HepG2 (cell line): ENCODE measurements around the gene GPATCH2. TPM values are rescaled to one million over a fixed set of nuclear protein-coding genes. Genes with fewer than 3 reads are reported as not detected.

Experiments
- AHR ChIP-seq: IDR thresholded peaks from 2 replicates; pipeline ENCODE4 v1.6.1; 2018; ENCODE audit warnings: missing genetic modification reagents, missing compliant biosample characterization
- ATF7-NPFF ChIP-seq: sonication (generic); formaldehyde crosslinking; IDR thresholded peaks from 2 replicates; pipeline ENCODE4 v1.8.1; 2023; ENCODE audit warnings: mild to moderate bottlenecking, low read depth, missing genetic modification reagents, moderate library complexity
- FOSL1 ChIP-seq: sonication (generic); formaldehyde crosslinking; IDR thresholded peaks from 2 replicates; pipeline ENCODE4 v1.9.0; 2021; ENCODE audit warnings: missing genetic modification reagents, borderline replicate concordance
- FOXK2 ChIP-seq: fragments of 450-650 bp; IDR thresholded peaks from 2 replicates; pipeline ENCODE4 v1.6.1; 2016
- FOXO1 ChIP-seq: sonication (generic); formaldehyde crosslinking; IDR thresholded peaks from 2 replicates; pipeline ENCODE4 v1.4.0; 2020; ENCODE audit warnings: missing genetic modification reagents
- MAFF ChIP-seq: IDR thresholded peaks from 2 replicates; pipeline ENCODE4 v1.6.1; 2011; ENCODE audit warnings: low read depth, low read length, improper control_type of control experiment
- MED1 ChIP-seq: sonication (generic); formaldehyde crosslinking; IDR thresholded peaks from 2 replicates; pipeline ENCODE4 v1.4.0; 2020; ENCODE audit warnings: missing genetic modification reagents
- NRL ChIP-seq: sonication (generic); formaldehyde crosslinking; IDR thresholded peaks from 2 replicates; pipeline ENCODE4 v1.5.0; 2020; ENCODE audit warnings: missing genetic modification reagents, mild to moderate bottlenecking, moderate library complexity, borderline replicate concordance
- POGZ ChIP-seq: sonication (generic); formaldehyde crosslinking; IDR thresholded peaks from 2 replicates; pipeline ENCODE4 v1.4.0; 2020; ENCODE audit warnings: mild to moderate bottlenecking, missing genetic modification reagents
- POLR2A ChIP-seq, 2 experiments: IDR thresholded peaks; 2 replicates each; pipeline ENCODE4 v1.6.1; 2011; ENCODE audit warnings: low read depth in 2 of 2, low read length in 2 of 2, mild to moderate bottlenecking in 1 of 2, moderate library complexity in 1 of 2; ENCODE audit not compliant: insufficient read depth in 1 of 2
- RFXAP ChIP-seq: sonication (generic); formaldehyde crosslinking; IDR thresholded peaks from 2 replicates; pipeline ENCODE4 v1.4.0; 2020; ENCODE audit warnings: missing genetic modification reagents, borderline replicate concordance
- SATB2 ChIP-seq: sonication (generic); formaldehyde crosslinking; IDR thresholded peaks from 2 replicates; pipeline ENCODE4 v1.5.0; 2020; ENCODE audit warnings: missing genetic modification reagents
- YEATS2 ChIP-seq: sonication (generic); formaldehyde crosslinking; IDR thresholded peaks from 2 replicates; pipeline ENCODE4 v1.4.0; 2020; ENCODE audit warnings: missing genetic modification reagents, borderline replicate concordance
- ZFP36 ChIP-seq: fragments of 150-350 bp; IDR thresholded peaks from 2 replicates; pipeline ENCODE4 v1.6.1; 2018; ENCODE audit warnings: borderline replicate concordance, low read length, low read depth; ENCODE audit not compliant: partially characterized antibody
- ZNF230 ChIP-seq: sonication (generic); formaldehyde crosslinking; IDR thresholded peaks from 2 replicates; pipeline ENCODE4 v1.4.0; 2020; ENCODE audit warnings: mild to moderate bottlenecking, missing genetic modification reagents
- ZNF263 ChIP-seq: sonication (generic); formaldehyde crosslinking; IDR thresholded peaks from 2 replicates; pipeline ENCODE4 v1.4.0; 2020; ENCODE audit warnings: missing genetic modification reagents
- ZNF333 ChIP-seq: sonication (generic); formaldehyde crosslinking; IDR thresholded peaks from 2 replicates; pipeline ENCODE4 v1.4.0; 2020; ENCODE audit warnings: mild to moderate bottlenecking, missing genetic modification reagents, borderline replicate concordance
- ZNF557 ChIP-seq: sonication (generic); formaldehyde crosslinking; IDR thresholded peaks from 2 replicates; pipeline ENCODE4 v1.4.0; 2020; ENCODE audit warnings: missing genetic modification reagents
- ZNF678 ChIP-seq: sonication (generic); formaldehyde crosslinking; IDR thresholded peaks from 2 replicates; pipeline ENCODE4 v1.4.0; 2020; ENCODE audit warnings: mild to moderate bottlenecking, missing genetic modification reagents
- ZNF772 ChIP-seq: sonication (generic); formaldehyde crosslinking; IDR thresholded peaks from 2 replicates; pipeline ENCODE4 v1.5.0; 2020; ENCODE audit warnings: mild to moderate bottlenecking, missing genetic modification reagents
- ZNF781 ChIP-seq: sonication (generic); formaldehyde crosslinking; IDR thresholded peaks from 2 replicates; pipeline ENCODE4 v1.5.1; 2020; ENCODE audit warnings: borderline replicate concordance, mild to moderate bottlenecking, missing genetic modification reagents; ENCODE audit errors: not compliant biosample characterization
- ZSCAN9 ChIP-seq: IDR thresholded peaks from 2 replicates; pipeline ENCODE4 v1.6.1; 2016; ENCODE audit warnings: borderline replicate concordance
- polyA plus RNA-seq, 8 experiments: library from polyadenylated mRNA; depleted of rRNA in 3 of 8; stranded (reverse) in 7 of 8; unstranded in 1 of 8; fragments of >200 nt; fragmentation: Illumina TruSeq in 4 of 8; extraction: Trizol in 4 of 8; gene quantifications; 2 replicates each; pipeline versions ENCODE4 v1.2.1 to v1.2.3, GENCODE V29; 2011 to 2016; ENCODE audit warnings: low read depth in 4 of 8, missing spikeins in 1 of 8, mixed read lengths in 1 of 8; ENCODE audit not compliant: insufficient read depth in 1 of 8
- total RNA-seq, 5 experiments: library from RNA; depleted of rRNA; stranded (reverse); fragments of >200 nt; fragmentation: Illumina TruSeq; extraction: Trizol; gene quantifications; 2 replicates each; pipeline ENCODE4 v1.2.3, GENCODE V29; 2016; ENCODE audit warnings: low read depth in 1 of 5
- TF ChIP-seq, protein P1 (sequence below): sonication (generic); formaldehyde crosslinking; IDR thresholded peaks from 2 replicates; pipeline ENCODE4 v1.5.1; 2020; ENCODE audit warnings: missing genetic modification reagents, mild to moderate bottlenecking, borderline replicate concordance
- TF ChIP-seq, protein P2 (sequence below): IDR thresholded peaks from 2 replicates; pipeline ENCODE4 v1.6.1; 2016; ENCODE audit warnings: missing compliant biosample characterization, missing genetic modification reagents, borderline replicate concordance
- TF ChIP-seq, protein P3 (sequence below): sonication (generic); formaldehyde crosslinking; IDR thresholded peaks from 2 replicates; pipeline ENCODE4 v1.8.1; 2023; ENCODE audit warnings: missing genetic modification reagents, mild to moderate bottlenecking, borderline replicate concordance
- TF ChIP-seq, protein P4 (sequence below): IDR thresholded peaks from 2 replicates; pipeline ENCODE4 v1.6.1; 2016; ENCODE audit warnings: low read depth, borderline replicate concordance
- TF ChIP-seq, protein P5 (sequence below): sonication (generic); formaldehyde crosslinking; IDR thresholded peaks from 2 replicates; pipeline ENCODE4 v1.4.0; 2020; ENCODE audit warnings: missing genetic modification reagents; ENCODE audit errors: not compliant biosample characterization

Gene GPATCH2
- total and polyA plus RNA-seq, 2 of the 13 experiments (the other 11 are each of a cell fraction or from before 2014, with no cell fraction given) = 3.5 to 15.7 TPM

DNA sequence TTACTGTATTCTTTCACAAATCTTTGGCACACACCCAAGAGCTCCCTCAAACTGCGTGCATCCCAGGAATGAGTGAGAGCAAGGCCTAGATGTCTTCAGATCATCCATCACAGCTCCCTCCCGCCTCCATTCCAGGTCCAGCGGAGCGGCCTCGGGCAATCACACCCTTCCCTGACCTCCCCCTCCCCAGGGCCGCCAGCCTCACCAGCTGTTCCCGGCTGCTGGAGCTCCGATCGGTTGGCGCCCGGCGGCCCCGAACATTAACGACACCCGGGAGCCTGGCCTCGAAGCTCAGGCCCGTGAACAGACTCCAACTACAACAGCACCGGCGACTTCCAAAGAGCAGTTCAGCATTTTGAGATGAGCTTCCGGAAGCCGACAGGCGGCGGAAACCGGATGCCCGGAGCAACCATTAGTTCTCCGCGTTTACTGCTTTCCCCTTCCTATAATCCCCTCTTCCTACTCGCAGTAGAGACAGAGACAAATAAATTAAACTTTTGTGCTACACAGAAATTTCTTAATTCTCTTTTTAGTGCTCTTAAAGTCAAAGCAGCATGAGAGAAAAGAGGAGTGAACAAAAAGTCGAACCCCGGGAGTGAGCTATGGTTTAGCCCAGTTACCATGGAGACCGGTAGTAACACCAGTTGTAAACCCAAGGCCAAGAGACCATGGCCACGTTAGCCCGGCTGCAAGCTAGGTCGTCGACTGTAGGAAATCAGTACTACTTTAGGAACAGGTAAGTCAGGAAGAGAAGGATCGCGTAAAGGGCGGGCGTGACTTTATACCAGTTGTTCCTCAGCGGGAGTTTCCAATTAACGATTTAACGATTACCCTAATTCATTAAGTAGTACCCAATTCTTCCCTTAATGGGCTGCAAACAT, at the start of gene GPATCH2, which contains the start of gene SPATA17 (continued):
- TF ChIP-seq, protein P1, sequence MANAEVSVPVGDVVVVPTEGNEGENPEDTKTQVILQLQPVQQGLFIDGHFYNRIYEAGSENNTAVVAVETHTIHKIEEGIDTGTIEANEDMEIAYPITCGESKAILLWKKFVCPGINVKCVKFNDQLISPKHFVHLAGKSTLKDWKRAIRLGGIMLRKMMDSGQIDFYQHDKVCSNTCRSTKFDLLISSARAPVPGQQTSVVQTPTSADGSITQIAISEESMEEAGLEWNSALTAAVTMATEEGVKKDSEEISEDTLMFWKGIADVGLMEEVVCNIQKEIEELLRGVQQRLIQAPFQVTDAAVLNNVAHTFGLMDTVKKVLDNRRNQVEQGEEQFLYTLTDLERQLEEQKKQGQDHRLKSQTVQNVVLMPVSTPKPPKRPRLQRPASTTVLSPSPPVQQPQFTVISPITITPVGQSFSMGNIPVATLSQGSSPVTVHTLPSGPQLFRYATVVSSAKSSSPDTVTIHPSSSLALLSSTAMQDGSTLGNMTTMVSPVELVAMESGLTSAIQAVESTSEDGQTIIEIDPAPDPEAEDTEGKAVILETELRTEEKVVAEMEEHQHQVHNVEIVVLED (CRISPR knock-in tag) = no peak
- TF ChIP-seq, protein P2, sequence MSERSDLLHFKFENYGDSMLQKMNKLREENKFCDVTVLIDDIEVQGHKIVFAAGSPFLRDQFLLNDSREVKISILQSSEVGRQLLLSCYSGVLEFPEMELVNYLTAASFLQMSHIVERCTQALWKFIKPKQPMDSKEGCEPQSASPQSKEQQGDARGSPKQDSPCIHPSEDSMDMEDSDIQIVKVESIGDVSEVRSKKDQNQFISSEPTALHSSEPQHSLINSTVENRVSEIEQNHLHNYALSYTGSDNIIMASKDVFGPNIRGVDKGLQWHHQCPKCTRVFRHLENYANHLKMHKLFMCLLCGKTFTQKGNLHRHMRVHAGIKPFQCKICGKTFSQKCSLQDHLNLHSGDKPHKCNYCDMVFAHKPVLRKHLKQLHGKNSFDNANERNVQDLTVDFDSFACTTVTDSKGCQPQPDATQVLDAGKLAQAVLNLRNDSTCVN = no peak
- peak; percentile 55; the same call in 1 of the 2 replicates for TF ChIP-seq FOXO1
- 0 out of 2 replicates have a peak, but pooled peaks have one; percentile 74 for TF ChIP-seq ZNF557 (CRISPR knock-in tag)
- TF ChIP-seq ZNF772 (CRISPR knock-in tag) = no peak
- peak; percentile 89 for TF ChIP-seq YEATS2 (CRISPR knock-in tag)
- TF ChIP-seq ZFP36 = peak; percentile 71
- TF ChIP-seq MAFF = peak; percentile 8; the same call in 1 of the 2 replicates
- TF ChIP-seq ZNF230 (CRISPR knock-in tag) = peak; percentile 74; the same call in 1 of the 2 replicates
- TF ChIP-seq, protein P3, sequence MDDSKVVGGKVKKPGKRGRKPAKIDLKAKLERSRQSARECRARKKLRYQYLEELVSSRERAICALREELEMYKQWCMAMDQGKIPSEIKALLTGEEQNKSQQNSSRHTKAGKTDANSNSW (CRISPR knock-in tag) = no peak
- TF ChIP-seq ZNF333 (CRISPR knock-in tag) = no peak; the same call in 1 of the 2 replicates
- TF ChIP-seq AHR (CRISPR knock-in tag) = peak; percentile 71; the same call in 1 of the 2 replicates
- no peak for TF ChIP-seq ATF7-NPFF (CRISPR knock-in tag)
- TF ChIP-seq ZNF678 (CRISPR knock-in tag) = no peak
- no peak for TF ChIP-seq RFXAP (CRISPR knock-in tag)
- TF ChIP-seq POLR2A (IDR thresholded peaks at IDR 0.05; ENCODE audit: insufficient read depth in 1 of 2, low read depth in 2 of 2, low read length in 2 of 2) = peak; percentile 68 to 82
- TF ChIP-seq ZNF781 (CRISPR knock-in tag) = peak; percentile 51
- peak; percentile 50; the same call in 1 of the 2 replicates for TF ChIP-seq NRL (CRISPR knock-in tag)
- TF ChIP-seq FOXK2 = peak; percentile 98
- TF ChIP-seq ZNF263 (CRISPR knock-in tag) = peak; percentile 44; the same call in 1 of the 2 replicates
- TF ChIP-seq SATB2 = no peak
- no peak; the same call in 1 of the 2 replicates for TF ChIP-seq ZSCAN9 (CRISPR knock-in tag)
- TF ChIP-seq, protein P4, sequence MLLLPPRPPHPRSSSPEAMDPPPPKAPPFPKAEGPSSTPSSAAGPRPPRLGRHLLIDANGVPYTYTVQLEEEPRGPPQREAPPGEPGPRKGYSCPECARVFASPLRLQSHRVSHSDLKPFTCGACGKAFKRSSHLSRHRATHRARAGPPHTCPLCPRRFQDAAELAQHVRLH (CRISPR knock-in tag) = peak; percentile 29; the same call in 1 of the 2 replicates
- TF ChIP-seq, protein P5, sequence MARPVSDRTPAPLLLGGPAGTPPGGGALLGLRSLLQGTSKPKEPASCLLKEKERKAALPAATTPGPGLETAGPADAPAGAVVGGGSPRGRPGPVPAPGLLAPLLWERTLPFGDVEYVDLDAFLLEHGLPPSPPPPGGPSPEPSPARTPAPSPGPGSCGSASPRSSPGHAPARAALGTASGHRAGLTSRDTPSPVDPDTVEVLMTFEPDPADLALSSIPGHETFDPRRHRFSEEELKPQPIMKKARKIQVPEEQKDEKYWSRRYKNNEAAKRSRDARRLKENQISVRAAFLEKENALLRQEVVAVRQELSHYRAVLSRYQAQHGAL (CRISPR knock-in tag) = no peak
- peak; percentile 73 for TF ChIP-seq POGZ
- no peak for TF ChIP-seq FOSL1
- TF ChIP-seq MED1 (CRISPR knock-in tag) = 0 out of 2 replicates have a peak, but pooled peaks have one; percentile 28
